NCI-H526 (cell line): Measurements from ENCODE around the gene DCAF8.
A peak's percentile ranks its signal among the peaks of the same experiment; 100 is the strongest.

Experiments
- DNase-seq, 2 experiments: peaks; one replicate each; lab custom pipeline; 2025; lab: John Stamatoyannopoulos, UW

Gene DCAF8

GRCh38 chr1:160264795-160265307, 2.5 kb upstream of the DCAF8 start:
- DNase-seq, result no peak

DNA sequence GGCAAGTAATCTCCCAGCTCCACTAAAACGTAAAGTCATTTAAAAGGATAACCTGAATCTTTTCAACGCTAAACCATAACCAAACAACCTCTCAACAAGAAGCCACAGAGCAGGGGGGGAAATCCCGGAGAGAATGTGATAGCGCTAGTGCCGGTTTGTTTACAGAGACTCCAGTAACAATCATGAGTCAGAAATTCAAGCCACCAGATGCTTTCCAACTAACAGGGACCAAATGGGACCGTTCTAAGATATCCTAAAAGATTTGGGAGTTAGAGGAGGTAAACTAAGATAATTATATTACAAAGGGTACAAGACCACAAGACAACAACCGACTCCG, 825 bp downstream of the DCAF8 start:
- DNase-seq, result peak; percentile 60 to 71

DNA sequence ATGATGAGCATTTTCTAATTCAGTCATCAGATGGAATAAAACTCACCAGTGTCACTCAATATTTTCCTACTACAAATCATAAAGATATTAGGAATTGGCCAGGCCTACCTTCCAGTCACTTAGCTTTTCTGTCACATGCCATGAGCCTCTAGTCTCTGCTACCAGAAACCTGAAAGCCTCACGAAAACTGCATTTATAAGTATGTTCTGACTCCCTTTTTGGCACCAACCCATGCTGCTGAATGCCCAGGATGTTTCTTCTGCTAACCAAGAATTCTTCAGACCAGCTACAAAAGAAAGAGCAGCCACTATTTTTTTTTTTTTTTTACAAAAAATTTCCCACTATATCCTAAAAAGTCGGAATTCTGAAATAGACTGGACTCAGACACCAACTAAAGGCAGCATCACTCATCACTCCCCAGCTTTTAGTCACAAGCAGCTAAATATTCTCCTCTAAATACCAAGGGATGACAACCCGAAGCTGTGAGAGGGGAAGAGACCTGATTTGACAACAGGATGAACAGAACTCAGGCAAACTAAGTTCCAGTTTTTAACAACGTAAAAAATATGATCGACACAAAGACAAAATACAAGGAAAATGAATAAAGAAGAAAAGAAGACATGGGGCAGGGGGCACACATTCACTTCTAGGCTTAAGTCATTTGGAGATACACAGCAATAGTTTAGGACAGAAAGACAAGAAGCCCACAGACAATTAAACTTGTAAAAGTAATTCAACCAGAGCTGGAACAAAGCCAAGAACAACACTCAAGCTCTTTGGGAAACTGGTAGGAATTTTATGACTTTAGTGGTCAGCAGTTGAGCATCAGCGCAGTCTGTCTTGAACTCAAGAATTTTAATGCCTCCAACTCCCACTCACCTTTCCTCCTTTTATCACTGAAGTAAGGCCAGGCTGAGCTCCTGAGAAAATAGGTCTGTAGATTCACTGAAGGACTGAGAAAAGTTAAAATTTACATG, 1.7 kb downstream of the DCAF8 start:
- no peak for DNase-seq

DNA sequence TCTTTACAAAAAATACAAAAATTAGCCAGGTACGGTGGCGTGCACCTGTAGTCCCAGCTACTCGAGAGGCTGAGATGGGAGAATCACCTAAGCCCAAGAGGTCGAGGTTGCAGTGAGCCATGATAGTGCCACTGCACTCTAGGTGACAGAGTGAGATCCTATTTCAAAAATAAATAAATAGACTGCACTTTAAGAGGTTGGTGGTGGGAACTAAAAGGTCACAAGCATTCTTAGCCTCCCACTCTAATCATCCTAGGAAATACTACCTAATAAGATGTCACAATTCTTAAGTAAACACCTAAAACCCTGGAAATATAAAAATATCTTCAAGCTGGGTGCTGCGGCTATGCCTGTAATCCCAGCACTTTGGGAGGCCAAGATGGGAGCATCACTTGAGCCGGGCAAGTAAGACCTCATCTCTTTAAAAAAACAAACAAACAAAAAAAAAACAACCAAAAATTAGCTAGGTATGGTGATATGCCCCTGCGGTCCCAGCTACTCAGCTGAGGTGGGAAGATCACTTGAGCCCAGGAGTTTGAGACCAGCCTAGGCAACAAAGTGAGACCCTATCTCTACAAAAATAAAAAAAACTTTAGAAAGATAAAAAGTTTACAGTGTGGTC, 4.1 kb downstream of the DCAF8 start:
- DNase-seq, result no peak

GRCh38 chr1:160257411-160258015, 4.8 kb downstream of the DCAF8 start:
- no peak for DNase-seq

DNA sequence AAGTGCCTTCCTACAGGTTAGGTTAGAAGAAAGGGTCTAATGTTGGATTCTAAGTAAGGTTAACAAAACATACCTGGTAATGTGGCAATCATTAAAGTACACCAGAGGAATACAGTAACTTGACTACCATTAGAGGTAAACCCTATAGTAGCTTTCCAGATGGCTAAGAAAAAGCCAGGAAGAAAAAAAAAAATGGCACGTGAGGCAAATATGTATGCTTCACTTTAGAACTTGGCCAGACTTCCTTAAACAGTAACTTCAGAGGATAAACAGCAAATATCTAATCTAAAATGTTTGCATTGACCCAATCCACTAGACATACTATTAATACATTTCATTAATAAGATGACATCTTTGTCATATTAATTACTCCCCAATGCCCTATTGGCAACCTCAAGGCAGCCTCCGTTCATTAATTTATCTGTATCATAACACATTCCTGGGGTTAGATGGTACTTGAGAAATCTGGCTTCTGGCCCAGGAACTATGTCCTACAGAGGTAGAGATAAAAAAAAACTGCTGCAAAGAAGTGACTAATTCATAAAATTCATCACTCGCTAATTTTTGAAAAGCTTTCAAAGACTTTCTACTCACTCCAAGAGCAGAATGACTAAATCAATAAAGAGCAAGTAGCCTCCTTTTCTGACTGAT, 5.8 kb downstream of the DCAF8 start:
- DNase-seq, result no peak

DNA sequence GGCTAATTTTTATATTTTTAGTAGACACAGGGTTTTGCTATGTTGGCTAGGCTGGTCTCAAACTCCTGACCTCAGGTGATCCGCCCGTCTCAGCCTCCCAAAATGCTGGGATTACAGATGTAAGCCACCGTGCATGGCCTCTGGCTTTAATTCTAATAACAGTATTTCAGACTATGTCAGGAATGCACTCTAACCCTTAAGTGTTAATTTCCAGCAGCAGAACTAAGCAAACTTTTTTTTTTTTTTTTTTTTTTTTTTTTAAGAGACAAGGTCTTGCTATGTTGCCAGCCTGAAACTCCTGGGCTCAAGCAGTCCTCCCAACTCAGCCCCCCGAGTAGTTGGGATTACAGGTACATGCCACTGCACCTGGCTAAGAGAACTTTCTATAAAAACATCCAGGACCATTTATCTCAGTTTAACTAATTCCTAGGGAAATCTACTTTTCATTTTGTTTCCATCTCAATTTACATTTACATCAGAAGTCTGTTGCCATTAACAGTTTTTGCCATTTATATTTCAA, 6.5 kb downstream of the DCAF8 start:
- DNase-seq, result no peak

DNA sequence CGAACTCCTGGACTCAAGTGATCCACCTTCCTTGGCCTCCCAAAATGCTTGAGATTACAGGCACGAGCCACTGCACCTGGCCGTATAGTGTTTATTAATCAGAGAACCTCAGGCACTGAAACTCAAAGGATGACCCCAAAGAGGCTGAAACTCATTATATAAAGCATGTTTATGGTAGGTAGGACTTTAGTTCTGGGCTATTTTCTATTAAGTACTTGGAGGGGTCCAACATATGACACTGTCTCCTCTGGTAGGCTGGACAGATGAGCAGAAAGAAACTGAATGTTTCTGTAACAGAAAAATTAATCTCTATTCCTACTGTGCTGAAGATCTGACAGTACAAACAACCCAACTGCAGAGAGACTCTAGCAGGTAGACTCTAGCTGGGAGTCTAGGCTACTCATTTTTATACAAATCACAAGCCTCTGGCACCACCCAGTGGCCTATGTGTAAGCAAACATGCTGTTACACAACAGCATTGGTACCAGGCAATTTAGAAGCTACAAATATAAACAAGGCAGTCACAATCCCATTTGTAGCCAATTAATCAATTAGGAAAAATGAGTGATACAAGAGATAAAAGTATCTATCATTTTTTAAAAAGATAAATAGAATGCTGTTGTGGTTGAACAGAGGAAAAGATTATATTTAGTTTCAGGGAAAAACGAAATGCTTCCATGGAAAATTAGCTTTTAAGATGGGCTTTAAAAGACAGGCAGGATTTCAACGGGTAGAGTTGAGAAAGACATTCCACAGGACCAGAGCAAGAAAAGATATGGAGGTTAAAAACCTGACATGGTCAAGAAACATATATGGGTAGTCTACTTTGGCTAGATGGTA, 10.4 kb downstream of the DCAF8 start:
- DNase-seq, result peak; percentile 57 to 92

DNA sequence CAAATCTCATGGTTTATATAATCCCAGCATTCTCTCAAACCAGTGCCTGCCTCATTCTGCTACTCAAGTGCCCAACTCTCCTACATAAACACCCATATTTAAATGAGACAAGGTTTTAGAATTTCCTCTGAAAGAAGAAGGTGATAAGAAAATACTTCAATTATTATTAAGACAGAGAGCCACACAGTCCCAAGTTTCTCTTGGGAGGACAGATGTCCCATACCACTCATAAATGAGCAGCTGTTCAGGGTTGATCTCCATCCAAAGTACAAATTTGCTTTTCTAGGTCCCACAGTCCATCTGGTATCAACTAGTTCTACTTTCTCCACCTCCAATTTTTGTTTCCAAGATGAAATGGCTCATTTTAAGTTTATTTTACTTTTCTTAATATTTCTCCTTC, 11.3 kb downstream of the DCAF8 start:
- DNase-seq, result no peak

- no peak for DNase-seq
These were observed 15.3 kb downstream of the DCAF8 start for GRCh38 chr1:160247053-160247452.

- no peak for DNase-seq
These were observed 16.9 kb downstream of the DCAF8 start for GRCh38 chr1:160245434-160245833.

DNA sequence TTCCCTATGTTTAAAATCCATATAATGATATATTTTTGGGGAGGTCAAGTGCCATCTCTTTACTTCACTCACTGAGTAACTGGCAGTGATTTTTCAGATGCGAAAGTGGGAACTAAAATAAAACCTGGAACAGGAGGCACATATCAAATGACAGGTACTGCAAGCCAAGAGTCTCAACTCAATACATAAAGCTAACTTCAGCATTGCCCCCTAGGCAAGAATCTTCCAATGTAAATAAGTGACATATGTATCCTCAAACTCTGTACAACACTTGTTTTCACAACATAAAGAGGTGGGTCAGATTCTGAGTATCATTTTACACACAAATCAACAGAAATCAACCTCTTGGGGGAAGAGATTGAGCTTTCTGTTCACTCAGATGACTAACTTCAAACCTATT, 18.1 kb downstream of the DCAF8 start:
- DNase-seq, result no peak

DNA sequence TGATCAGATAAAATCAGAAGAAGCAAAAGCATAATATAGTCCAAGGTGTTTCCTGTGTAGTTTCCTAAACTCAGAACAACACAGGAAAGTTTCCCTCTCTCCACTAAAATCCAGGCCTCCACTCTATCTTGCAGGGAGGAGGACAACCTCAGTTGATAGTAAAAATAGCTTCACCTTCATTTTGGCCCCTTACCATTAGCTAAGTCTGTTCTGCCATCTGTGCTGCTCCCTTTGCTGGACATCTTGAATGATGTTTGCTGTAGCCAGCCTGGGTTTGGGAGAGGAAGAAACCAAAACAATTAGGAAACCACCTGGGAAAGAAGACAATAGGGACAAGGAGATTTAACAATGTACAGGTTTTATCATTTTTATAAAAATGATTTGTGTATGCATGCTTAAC, 18.6 kb downstream of the DCAF8 start:
- no peak for DNase-seq

GRCh38 chr1:160239582-160240299, 22.6 kb downstream of the DCAF8 start:
- no peak for DNase-seq

DNA sequence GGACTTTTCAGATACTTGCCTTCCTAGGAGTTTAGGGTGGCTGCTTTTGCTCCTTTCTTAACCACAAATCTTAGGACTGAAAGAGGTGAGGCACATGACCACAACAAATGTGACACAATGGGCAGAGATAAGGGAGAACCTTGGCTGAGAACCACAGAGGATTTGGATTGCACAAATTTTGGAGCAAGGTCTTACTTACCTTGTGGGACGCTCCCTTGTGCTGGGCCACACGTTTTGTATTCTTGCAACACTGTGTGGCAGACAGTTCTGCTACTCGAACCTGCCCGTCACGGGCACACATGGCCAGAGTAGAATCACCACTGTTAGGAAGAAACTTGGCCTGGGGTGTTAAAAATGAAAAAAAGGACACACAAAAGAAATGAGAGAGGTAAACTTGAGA, 23.9 kb downstream of the DCAF8 start:
- DNase-seq, result no peak

DNA sequence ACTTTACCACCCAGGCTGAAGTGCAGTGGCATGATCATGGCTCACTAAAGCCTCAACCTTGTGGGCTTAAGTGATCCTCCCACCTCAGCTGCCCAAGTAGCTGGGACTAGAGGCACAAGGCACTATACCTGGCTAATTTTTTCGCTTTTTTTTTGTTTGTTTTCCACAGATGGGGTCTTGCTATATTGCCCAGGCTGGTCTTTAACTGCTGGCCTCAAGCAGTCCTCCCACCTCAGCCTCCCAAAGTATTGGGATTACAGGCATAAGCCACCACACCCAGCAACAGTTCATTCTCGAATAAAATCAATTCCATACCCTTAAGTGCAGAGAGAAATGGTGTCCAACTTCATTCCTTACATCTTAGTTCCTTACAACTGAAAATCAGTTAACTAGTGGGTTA, 24.8 kb downstream of the DCAF8 start:
- no peak for DNase-seq

DNA sequence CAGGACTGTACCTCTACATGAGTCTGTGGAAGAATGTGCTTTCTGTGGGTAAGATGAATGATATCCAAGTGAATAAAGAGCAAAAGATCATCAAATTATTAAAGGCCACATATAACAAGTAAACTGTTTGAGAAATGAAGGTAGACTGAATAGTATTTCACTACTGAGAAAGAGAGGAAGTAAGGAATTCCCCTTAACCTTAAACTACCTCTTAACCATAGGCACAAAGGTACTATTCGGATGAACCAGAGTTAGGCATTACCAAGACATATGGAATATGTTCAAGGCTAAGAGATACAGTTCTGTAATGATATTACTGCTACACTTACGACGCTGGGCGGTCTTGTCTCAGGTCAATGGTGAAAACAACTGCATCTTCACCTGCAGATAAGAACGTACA, 25.5 kb downstream of the DCAF8 start:
- DNase-seq, result no peak

DNA sequence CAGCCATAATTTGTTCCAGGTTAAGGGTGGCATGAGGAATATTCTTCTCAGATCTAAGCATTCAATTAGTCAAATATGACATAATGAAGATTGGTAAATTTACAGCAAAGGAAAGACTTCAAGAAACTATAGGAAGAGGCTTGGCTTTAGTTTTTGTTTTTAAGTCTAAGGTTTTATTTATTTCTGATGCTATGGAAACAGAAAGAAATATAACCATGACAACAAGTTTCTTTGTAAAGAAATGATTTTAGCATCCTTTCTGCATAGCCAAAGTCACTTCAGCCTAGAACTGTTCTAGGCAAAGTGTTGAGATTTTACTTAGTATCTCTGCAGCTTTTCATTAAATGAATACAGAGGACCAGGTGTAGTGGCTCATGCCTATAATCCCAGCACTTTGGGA, 29.4 kb downstream of the DCAF8 start:
- no peak for DNase-seq

GRCh38 chr1:160228431-160228830, 33.9 kb downstream of the DCAF8 start:
- no peak for DNase-seq

GRCh38 chr1:160227561-160227960, 34.8 kb downstream of the DCAF8 start:
- no peak for DNase-seq

DNA sequence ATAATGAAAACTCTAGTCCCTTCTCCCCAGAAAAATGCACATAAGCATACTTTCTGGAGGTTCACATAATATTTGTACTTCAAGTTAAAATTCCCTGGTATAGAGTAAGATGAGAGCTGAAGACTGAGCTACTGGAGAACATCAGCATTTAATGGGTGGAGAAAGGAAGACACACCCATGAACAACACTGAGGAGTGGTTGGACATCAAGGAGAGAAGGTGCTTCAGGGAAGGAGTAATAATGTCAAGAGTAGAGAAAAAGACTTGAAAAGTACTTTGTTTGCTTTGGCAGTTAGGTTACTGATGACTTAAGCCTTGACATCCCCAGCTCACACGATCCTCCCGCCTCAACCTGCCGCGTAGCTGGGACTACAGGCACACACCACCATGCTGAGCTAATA, 35.3 kb downstream of the DCAF8 start:
- DNase-seq, result no peak
